HG03280 (cell line): ENCODE measurements around the gene KRTAP5-11.
"Not testable (repeated sequence)": the region's sequence is repeated elsewhere in the genome, so short reads cannot be mapped to it uniquely, and the experiment has no call there.

ENCODE experiments used
- ATAC-seq: cut with Tn5 transposase; IDR thresholded peaks from one replicate; pipeline ENCODE4 v1.9.1; 2021; ENCODE audit warnings: mild to moderate bottlenecking, moderate library complexity; ENCODE audit not compliant: unreplicated experiment

Gene KRTAP5-11

DNA sequence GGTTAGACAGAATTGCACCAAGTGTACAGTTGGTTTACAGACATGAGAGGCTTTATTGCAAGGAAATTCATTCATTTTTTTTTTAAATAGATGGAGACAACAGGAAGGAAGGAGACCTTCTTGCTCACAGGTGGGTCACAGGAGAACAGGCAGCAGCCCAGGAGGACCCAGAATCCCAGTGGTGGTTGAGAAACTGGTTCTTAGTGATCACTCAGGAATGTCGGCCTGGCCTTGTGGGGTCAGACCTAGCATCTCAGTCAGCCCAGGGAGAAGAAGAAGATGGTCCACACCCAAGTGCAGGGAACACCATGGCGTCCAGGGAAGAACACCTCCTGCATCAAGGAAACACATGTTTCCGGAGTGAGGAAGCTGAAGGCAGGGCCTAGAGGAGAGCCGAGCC lies 849 bp downstream of the KRTAP5-11 start:
- ATAC-seq, result no peak

DNA sequence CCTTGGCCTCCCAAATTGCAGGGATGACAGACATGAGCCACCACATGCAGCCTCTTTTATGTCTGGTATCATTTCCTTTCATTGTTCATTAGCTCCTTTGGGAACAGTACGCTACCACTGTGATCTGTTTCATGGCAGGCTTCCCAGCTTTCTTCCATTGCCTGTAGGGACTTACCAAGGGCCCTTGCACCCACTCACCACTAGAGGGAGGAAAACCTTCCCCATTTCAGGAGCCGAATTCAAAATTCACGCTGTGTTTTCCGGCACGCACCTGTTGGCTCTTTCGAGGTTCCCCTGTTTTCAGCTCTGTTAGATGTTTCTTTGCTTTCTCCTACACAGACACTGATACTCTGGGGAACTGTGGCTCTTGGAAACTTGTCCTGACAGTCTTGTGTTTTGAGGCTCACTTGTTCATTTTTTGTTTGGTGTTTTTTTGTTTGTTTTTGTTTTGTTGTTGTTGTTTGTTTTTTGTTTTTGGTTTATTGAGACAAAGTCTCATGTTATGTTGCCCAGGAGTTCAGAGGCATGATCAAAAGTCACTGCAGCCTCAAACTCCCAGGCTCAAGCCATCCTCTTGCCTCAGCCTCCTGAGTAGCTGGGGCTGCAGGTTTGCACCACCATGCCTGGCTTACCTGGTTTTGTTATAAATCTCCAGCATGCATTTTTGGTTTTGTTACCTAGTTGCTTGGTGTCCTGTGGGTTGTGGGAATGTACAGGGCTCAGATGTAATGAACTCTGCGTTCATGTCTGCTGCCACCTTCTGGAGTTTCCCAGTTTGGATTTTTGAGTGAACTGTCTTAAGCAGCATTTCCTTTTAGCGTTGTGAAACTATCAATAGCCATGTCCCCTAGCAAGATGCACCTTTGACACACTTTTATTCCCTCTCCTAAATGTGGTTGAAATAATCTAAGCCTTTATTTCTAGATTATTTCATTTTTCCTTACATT lies 2.3 kb downstream of the KRTAP5-11 start:
- ATAC-seq, result no peak

DNA sequence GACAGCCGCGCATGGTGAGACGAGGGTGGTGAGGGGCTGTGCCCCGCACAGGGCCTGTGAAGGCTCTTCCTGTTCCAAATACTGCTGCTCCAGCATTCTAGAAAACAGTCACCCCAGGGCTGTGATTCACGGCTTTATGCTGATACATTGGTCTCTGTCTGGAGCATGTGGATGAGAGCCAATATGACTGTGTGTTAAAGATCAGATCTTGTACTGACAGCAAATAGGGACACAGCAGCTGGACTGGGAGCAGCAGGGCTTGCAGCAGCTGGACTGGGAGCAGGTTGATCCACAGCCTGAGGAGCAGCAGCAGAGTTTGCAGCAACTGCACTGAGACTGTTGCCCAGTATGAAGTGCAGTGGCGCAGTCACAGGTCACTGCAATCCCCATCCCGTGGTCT lies 3.2 kb downstream of the KRTAP5-11 start:
- ATAC-seq, result not testable (repeated sequence)

DNA sequence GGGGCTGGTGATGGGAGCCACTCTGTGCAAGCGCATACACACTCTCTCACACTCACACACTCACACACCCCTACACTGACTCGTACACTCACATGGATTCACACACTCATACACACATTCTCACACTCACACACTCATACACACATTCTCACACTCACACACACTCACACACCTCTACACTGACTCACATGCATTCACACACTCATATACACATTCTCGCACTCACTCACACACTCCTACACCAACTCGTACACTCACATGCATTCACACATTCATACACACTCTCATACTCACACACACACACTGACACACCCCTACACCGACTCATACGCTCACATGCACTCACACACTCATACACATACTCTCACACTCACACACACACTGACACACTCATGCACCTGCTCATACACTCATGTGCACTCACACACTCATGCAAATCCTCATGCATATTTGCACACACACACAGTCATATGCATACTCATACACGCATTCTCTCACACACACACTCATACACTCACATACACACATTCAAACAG lies 5.1 kb downstream of the KRTAP5-11 start:
- no peak for ATAC-seq

DNA sequence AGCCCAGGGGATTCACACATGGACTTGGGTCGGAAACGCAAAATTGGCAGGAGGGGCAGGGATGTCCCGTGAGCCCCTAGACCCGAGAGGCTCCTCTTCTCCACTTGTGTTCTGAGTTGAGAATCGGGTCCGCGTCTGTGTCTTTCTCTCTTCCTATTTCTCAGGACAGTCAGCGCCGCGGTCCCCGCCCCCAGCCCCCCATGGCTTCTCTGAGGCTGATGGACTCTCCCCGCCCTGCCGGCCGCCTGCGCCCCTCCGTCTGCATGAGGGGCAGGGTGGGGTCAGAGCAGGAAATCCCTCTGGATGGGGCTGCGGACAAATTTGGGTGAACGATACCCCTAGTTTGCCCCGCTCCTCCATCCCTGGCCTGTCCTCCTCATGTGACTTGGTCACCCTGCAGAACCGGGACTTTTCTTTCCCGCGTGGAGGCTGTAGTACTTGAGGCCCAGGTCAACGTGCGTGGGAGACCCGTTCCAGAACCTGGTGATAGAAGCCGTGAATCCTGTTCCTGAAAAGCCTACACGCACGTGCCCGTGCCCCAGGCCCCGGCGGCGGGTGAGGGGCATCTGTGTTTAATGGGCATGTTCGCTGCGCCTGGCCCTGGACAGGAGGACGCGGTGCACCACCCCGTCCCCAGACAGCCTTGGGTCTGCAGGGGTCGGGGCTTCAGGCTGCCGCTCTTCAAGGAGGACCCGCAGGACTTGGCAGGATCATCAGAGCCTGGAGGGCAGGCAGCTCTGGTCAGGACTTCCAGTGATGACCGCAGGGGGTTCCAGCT lies 5.8 kb downstream of the KRTAP5-11 start:
- not testable (repeated sequence) for ATAC-seq

DNA sequence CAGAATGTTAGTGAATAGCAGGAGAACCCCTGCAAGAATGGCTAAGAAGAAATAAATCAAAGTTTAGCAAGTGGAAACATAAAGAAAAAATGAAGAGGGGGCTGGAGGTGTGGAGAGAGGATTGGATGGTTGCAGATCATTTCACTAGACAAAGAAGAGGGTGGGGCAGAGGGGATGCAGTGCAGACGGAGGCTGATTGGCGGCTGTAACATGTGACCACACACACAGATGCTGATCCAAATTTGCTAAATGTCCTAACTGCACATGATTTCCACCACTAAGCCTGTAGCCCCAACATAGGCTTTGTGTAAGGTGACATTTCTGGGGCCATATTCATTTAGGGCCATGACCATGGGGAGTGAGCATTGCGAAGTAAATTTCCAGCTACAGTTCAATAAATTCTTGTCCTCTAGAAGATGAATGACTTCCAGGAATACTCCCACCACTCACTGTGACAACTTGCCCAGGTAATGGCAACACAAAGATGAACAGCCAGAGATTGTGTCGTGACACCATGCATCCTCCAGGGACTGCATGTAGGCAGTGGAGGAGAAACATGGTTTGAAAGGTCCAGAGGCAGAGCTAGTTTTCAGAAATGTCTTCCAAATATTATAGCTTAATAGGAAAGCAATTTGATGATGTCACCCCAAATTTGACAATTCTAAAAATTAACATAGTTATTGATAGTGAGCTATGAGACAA lies 6.8 kb downstream of the KRTAP5-11 start:
- ATAC-seq, result no peak

DNA sequence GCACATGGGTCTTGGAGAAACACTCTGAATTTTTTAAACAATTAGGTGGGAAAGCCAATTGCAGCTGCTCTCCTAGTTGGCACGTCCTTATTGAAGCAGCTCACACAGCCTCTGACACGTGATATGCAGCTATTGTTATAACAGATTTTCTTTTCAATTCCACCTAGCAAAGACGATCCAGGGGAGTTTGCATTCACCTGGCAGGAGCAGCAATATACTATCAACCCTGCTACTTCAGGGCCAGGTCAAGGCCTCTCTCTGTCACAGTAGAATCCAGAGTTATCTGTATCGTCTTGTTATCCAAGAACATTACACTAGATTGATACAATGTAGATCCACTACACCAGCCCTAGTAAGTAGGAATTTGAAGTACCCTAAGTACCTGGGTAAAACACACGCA lies 8.3 kb downstream of the KRTAP5-11 start:
- no peak for ATAC-seq

DNA sequence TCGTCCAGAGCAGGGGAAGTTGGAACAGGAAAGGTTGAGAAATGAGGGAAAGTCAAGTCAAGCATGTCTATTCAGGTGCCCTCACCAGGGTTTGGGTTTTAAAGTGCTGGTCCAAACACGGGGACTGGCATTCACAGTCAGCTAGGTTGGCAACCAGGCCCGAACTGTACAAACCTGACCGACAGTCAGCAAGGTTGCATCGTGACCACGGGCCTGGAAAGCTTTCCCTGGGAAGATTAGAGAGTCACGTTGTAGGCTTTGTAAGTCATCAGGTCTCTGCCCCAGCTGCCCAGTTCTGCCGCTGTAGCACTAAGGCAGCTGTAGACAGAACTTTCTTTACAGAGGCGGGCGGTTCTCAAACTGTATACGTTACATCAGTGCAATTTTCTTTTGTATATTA lies 9.9 kb downstream of the KRTAP5-11 start:
- ATAC-seq, result no peak

DNA sequence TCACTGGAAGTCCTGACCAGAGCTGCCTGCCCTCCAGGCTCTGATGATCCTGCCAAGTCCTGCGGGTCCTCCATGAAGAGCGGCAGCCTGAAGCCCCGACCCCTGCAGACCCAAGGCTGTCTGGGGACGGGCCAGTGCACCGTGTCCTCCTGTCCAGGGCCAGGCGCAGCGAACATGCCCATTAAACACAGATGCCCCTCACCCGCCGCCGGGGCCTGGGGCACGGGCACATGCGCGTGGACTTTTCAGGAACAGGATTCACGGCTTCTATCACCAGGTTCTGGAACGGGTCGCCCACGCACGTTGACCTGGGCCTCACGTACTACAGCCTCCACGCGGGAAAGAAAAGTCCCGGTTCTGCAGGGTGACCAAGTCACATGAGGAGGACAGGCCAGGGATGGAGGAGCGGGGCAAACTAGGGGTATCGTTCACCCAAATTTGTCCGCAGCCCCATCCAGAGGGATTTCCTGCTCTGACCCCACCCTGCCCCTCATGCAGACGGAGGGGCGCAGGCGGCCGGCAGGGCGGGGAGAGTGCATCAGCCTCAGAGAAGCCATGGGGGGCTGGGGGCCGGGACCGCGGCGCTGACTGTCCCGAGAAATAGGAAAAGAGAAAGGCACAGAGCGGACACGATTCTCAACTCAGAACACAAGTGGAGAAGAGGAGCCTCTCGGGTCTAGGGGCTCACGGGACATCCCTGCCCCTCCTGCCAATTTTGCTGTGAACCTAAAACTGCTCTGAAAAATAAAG lies 11.4 kb downstream of the KRTAP5-11 start:
- not testable (repeated sequence) for ATAC-seq

DNA sequence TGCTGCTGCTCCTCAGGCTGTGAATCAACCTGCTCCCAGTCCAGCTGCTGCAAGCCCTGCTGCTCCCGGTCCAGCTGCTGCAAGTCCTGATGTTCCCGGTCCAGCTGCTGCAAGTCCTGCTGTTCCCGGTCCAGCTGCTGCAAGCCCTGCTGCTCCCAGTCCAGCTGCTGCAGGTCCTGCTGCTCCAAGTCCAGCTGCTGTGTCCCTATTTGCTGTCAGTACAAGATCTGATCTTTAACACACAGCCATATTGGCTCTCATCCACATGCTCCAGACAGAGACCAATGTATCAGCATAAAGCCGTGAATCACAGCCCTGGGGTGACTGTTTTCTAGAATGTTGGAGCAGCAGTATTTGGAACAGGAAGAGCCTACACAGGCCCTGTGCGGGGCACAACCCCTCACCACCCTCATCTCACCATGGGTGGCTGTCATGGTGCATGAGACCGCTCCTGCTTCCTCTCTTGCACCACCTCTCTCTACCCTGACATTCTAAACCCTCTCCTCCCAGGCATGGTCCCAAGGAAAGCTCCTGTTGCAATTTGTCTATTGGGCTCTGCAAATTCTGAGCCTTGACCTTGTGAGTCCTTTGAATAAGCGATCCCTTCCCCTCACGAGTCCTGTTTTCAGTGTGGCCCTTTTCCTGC lies 13.8 kb downstream of the KRTAP5-11 start:
- ATAC-seq, result no peak

DNA sequence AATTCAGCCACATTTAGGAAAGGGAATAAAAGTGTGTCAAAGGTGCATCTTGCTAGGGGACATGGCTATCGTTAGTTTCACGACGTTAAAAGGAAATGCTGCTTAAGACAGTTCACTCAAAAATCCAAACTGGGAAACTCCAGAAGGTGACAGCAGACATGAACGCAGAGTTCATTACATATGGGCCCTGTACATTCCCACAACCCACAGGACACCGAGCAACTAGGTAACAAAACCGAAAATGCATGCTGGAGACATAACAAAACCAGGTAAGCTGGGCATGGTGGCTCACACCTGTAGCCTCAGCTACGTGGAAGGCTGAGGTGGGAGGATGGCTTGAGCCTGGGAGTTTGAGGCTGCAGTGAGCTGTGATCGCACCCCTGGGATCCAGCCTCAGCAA lies 15.0 kb downstream of the KRTAP5-11 start:
- not testable (repeated sequence) for ATAC-seq

DNA sequence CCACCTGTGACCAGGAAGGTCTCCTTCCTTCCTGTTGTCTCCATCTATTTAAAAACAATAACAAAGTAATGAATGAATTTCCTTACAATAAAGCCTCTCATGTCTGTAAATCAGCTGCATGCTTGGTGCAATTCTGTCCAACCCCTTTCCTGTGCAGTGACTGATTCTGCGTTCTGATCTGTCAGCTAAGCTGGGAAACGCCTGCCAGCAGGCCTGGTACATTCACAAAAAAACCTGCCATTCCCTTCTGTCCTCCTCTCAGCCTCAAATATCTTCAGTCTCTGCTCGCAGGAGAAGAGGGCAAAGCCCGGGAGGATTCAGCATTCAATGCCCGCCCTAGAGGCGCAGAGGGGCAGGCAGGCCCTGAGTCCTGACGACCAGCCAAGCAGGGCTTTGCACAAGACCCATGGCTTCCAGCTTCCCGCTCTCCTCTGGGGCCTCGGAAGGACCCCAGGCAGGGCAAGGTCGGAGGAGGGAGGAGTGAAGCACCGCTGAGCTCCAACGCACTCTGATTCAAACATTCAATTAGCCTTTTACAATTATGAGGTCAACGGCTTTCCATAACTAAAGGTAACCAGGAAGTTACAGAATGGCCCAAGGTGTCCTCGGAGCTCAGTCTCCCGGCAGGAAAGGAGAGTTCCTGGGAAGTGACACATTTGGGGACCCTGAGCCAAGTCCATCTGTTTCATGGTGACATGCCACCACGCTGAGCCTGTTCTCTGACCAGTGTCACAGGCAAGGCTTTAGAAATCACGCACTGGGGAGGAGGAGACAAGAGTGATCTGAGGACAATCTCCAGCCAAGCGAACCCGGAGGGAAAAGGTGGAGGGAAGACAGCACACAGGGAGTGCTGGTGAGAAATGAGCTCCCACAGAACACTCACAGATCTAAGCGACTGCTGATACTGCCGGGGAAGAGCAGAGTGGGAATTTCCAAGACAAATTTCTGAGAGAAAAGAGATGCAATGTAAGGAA lies 15.8 kb downstream of the KRTAP5-11 start:
- ATAC-seq, result not testable (repeated sequence)

DNA sequence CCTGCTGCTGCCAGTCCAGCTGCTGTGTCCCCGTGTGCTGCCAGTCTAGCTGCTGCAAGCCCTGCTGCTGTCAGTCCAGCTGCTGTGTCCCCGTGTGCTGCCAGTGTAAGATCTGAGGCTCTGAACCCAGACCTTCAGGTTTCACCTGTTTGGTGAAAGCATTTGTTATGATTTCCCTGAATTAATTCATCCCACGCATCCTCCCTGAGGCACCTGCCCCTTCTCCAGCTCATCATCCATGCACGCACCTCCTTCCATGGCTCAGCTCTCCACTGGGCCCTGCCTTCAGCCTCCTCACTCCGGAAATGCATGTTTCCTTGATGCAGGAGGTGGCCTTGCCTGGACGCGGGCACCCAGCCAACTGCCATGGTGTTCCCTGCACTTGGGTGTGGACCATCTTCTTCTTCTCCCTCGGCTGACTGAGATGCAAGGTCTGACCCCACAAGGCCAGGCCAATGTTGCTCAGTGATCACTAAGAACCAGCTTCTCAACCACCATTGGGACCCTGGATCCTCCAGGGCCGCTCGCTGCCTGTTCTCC lies 16.5 kb downstream of the KRTAP5-11 start:
- no peak for ATAC-seq

DNA sequence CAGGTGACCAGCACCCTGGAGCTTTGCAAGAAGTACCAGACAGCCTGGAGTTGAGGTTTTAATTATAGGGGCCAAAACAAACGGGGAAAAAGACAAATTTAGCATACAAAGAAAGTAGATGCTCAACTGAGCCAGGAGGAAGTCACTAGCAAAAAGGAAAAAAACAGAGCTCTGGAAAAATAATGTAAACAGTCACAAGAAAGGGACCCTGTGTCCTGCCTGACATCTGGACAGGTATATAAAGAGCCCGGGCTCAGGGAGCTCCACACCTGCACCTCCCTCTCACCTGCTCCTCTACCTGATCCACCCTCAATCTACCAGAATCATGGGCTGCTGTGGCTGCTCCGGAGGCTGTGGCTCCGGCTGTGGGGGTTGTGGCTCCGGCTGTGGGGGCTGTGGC lies 17.4 kb downstream of the KRTAP5-11 start, which contains the start of gene KRTAP5-10:
TSS of gene KRTAP5-10 (plus strand) at position 301 of the 400 bp plus-strand sequence. CDS start at position 326, 25 bp downstream.
- ATAC-seq, result no peak

DNA sequence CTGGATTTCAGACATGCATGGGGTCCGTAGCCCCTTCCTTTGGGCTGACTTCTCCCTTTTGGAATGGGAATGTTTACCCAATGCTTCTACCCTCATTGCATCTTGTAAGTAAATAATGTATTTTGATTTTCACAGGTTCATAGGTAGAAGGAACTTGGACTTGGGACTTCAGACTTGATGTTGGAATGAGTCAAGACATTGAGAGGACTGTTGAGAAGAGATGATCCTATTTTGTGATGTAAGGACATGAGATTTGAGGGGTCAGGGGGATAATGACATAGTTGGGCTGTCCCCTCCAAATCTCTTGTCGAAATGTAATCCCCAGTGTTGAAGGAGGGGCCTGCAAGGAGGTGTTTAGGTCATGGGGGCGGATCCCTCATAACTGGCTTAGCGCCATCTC lies 18.2 kb downstream of the KRTAP5-11 start:
- no peak for ATAC-seq

DNA sequence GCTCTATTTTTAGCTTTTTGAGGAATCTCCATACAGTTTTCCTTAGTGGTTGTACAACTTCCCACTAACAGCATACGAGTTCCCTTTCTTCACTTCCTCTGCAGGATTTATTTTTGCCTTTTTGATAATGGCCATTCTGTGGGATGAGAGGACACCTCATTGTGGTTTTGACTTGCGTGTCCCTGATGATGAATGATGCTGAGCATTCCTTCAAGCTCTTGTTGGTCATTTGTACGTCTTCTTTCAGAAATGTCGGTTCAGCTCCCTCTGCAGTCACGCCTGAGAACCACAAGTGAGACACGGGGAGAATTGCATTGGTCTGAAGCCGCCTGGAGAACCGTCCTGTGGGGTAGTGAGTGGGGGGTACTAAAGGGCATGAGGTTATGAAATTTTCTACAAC lies 19.3 kb downstream of the KRTAP5-11 start:
- ATAC-seq, result no peak

DNA sequence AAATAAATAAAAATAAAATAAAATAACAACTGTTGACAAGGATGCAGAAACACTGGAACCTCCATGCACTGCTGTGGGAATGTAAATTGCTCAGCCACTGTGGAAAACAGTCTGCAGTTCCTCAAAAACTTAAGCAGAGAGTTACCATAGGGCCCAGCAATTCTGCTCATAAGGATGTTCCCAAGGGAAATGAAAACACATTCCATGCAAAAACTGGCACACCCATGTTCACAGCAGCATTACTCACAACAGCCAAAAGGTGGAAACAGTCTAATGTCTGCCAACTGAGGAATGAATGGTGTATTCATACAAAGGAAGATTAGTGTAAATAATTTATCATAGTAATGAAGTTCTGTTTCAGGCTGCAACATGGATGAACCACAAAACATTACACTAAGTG lies 20.6 kb downstream of the KRTAP5-11 start:
- ATAC-seq, result no peak

DNA sequence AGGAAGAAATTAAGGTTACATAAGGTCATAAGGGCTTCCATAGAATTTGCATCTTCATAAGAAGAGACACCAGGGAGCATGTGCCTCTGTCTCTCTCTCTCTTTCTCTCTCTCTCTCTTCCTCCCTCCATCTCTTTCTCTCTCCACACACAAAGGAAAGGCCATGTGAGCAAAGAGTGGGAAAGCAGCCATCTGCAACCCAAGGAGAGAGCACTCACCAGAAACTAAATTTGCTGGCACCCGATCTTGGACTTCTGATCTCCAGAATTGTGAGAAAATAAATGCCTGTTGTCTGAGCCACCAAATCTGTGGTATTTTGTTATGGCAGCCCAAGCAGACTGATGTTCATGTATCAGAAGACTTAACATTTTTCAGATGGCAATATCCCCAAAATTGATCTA lies 23.7 kb downstream of the KRTAP5-11 start:
- ATAC-seq, result no peak
